ENCODE data around the gene SPATA7. TPM values are rescaled to one million over a fixed set of nuclear protein-coding genes. Genes with fewer than 3 reads are reported as not detected.

The SPATA7 gene
- total RNA-seq, 1 donor = 5.0 TPM

Other genes with a start within 250 kb of the SPATA7 start
- gene KCNK10, start 62.4 kb upstream of the SPATA7 start, total RNA-seq = 0.10 TPM
- not detected for gene PTPN21, start 169.3 kb downstream of the SPATA7 start, total RNA-seq
- 31.2 TPM for gene ZC3H14, start 177.4 kb downstream of the SPATA7 start, total RNA-seq

All from mononuclear cell (primary cell).